Measurements from ENCODE around the gene SBNO1.

- TF ChIP-seq, protein P1, sequence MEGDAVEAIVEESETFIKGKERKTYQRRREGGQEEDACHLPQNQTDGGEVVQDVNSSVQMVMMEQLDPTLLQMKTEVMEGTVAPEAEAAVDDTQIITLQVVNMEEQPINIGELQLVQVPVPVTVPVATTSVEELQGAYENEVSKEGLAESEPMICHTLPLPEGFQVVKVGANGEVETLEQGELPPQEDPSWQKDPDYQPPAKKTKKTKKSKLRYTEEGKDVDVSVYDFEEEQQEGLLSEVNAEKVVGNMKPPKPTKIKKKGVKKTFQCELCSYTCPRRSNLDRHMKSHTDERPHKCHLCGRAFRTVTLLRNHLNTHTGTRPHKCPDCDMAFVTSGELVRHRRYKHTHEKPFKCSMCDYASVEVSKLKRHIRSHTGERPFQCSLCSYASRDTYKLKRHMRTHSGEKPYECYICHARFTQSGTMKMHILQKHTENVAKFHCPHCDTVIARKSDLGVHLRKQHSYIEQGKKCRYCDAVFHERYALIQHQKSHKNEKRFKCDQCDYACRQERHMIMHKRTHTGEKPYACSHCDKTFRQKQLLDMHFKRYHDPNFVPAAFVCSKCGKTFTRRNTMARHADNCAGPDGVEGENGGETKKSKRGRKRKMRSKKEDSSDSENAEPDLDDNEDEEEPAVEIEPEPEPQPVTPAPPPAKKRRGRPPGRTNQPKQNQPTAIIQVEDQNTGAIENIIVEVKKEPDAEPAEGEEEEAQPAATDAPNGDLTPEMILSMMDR (IDR thresholded peaks at IDR 0.05), result no peak
- TF ChIP-seq POLR2AphosphoS5 (IDR thresholded peaks at IDR 0.05) (no peak), EP300 (IDR thresholded peaks at IDR 0.05) (no peak)
These were observed 39.9 kb upstream of the SBNO1 start for GRCh38 chr12:123404581-123404980.
